ENCODE data around the gene PCED1B.
"Not testable (repeated sequence)": the region's sequence is repeated elsewhere in the genome, so short reads cannot be mapped to it uniquely, and the experiment has no call there.

PCED1B gene

DNA sequence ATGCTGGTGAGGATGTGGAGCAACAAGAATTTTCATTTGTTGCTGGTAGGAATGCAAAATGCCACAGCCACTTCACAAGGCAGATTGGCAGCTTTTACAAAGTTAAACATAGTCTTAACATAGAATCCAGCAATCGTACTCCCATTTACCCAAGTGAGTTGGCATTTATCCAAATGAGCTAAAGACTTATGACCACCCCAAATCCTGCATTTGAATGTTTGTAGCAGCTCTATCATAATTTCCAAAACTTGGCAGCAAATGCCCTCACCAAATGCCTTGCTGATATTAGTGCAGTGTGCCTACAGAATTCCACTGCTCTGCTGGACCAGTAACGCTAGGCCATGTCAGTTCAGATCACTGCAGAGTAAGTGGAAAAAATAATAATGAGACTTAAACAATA lies 121.0 kb downstream of the PCED1B start:
- H3K4me3 ChIP-seq (ENCODE audit: low read depth, low read length): no peak overlapping the region
- no peak for TF ChIP-seq CTCF (IDR thresholded peaks at IDR 0.05; ENCODE audit: borderline replicate concordance, insufficient read depth, low read depth, low read length)

DNA sequence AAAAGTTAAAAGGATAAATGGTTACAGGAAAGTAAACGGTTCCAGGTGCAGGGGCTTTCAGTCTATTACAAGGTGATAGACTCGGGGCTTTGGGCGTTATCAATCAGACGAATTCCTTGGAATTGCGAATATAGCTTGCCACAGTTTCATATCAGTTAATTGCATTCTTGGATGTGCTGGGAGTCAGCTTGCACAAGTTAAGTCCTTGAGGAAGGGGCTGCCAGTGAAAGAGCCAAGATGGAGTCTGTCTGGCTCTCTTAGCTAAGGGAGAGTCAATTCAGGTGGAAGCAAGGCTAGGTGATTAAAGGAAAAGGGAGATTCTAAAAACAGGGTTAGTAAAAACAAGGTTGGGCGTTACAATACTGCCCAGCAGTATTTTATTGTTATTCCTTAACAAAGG lies 121.8 kb downstream of the PCED1B start:
- H3K4me3 ChIP-seq (ENCODE audit: low read depth, low read length): not testable (repeated sequence)

- no peak for TF ChIP-seq CTCF (IDR thresholded peaks at IDR 0.05; ENCODE audit: borderline replicate concordance, insufficient read depth, low read depth, low read length)
- H3K4me3 ChIP-seq (ENCODE audit: low read depth, low read length): no peak overlapping the region
These were observed 122.8 kb downstream of the PCED1B start for GRCh38 chr12:47202176-47202575.

DNA sequence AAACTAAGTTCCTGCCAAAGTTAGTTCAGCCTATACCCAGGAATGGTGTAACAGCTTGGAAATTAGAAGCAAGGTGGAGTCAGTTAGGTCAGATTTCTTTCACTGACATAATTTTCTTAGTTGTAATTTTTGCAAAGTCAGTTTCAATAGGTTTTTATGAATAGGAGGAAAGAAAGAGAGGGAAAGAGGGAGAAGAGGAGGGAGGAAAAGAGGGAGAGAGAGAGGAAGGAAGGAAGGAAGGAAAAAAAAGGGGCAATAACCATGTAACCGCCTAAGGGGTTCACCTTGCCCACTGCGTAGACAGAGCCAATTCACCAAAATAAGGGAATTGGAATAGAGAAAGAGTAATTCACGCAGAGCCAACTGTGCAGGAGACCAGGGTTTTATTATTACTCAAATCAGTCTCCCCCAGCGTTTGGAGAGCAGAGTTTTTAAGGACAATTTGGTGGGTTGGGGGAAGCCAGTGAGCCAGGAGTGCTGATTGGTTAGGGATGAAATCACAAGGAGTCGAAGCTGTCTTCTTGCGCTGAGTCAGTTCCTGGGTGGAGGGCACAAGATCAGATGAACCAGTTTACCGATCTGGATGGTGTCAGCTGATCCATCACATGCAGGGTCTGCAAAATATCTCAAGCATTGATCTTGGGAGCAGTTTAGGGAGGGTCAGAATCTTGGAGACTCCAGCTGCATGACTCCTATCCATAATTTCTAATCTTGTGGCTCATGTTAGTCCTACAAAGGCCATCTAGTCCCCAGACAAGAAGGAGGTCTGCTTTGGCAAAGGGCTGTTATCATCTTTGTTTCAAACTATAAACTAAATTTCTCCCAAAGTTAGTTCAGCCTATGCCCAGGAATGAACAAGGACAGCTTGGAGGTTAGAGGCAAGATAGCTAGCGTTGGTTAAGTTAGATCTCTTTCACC lies 126.4 kb downstream of the PCED1B start:
- TF ChIP-seq CTCF (IDR thresholded peaks at IDR 0.05; ENCODE audit: borderline replicate concordance, insufficient read depth, low read depth, low read length): no peak
- H3K4me3 ChIP-seq (ENCODE audit: low read depth, low read length): no peak overlapping the region

DNA sequence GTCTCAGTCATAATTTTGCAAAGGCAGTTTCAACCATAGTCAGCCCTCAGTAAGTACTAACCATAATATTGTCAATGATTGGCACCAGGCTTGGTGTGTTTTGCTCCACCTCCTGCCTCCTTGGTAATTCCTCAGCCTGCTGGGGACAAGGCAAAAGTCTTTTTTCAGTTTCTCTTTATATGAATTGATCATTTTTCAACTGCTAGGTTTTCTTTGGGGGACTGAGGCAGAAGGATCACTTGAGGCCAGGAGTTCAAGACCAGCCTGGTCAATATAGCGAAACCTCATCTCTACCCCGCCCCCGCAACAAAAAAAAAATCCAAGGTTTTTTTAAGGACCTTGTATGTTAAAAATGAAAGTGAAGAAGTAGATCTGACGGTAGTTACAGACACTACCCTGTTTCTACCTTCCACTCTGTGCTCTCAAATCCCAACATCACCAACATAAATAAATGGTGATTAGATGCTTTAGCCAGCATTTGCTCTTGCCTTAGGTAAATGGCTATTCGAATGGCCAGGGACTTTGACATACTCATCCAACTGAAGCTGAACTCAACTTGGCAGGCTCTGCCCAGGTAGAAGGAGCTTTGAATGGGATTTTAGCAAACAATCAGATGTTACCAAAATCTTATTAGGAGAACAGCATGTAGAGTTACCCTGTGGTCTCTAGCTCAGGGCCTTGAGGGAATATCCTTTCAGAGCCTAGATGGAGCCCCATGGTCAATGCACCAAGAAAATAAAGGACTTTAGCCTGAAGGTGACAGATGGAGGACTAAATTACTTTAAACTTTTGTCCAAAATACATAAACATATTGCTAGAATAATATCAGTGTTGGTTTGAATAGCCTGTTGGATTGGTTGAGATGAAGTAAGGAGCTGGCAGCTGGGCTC lies 127.3 kb downstream of the PCED1B start:
- TF ChIP-seq CTCF (IDR thresholded peaks at IDR 0.05; ENCODE audit: borderline replicate concordance, insufficient read depth, low read depth, low read length): no peak
- no peak overlapping the region for H3K4me3 ChIP-seq (ENCODE audit: low read depth, low read length)

DNA sequence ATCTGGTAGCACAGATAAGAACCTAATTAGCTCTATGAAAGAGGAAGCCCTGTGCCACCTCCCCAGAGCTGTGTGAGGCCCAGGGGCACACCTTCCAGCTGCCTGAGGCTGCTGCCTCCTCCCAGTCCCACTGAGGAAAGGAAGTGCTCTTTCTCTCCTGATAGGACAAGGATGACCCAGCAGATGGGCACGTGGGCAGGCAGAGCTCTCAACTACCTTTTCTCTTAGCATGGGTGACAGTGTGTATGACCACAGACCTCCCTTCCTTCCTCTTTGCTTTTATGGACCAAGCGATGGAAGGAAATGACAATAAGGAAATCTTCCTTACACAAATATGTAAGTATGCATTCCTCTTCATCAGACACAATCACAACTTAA lies 127.9 kb downstream of the PCED1B start:
- H3K4me3 ChIP-seq (ENCODE audit: low read depth, low read length): no peak overlapping the region

More for the DNA sequence above, 127.9 kb downstream of the PCED1B start:
- no peak for TF ChIP-seq CTCF (IDR thresholded peaks at IDR 0.05; ENCODE audit: borderline replicate concordance, insufficient read depth, low read depth, low read length)

All from GM12875 (cell line).